Activated T-cell treated with anti-CD3 and anti-CD28 coated beads, Interleukin-2, amount 50 U/mL, for 24 hours (primary cell): Measurements from ENCODE around the gene LEMD3.
A peak's percentile ranks its signal among the peaks of the same experiment; 100 is the strongest.

ENCODE experiments used
- DNase-seq: peaks from one replicate; pipeline ENCODE4 v3.0.0-alpha.2; 2020
- H3K27ac Mint-ChIP-seq: 2 replicates; pipeline ENCODE4 v1.8.0; 2020; ENCODE audit warnings: mild to moderate bottlenecking, mixed read lengths
- H3K27me3 Mint-ChIP-seq: 2 replicates; pipeline ENCODE4 v1.8.0; 2020; ENCODE audit warnings: mixed read lengths
- H3K36me3 Mint-ChIP-seq: 2 replicates; pipeline ENCODE4 v1.8.0; 2020; ENCODE audit warnings: low read depth, mixed read lengths
- H3K4me1 Mint-ChIP-seq: 2 replicates; pipeline ENCODE4 v1.8.0; 2020; ENCODE audit warnings: low read depth, mixed read lengths
- H3K4me3 Mint-ChIP-seq: 2 replicates; pipeline ENCODE4 v1.8.0; 2020; ENCODE audit warnings: mild to moderate bottlenecking, moderate library complexity, mixed read lengths
- H3K9me3 Mint-ChIP-seq: 2 replicates; pipeline ENCODE4 v1.8.0; 2020; ENCODE audit warnings: mixed read lengths

LEMD3 gene

DNA sequence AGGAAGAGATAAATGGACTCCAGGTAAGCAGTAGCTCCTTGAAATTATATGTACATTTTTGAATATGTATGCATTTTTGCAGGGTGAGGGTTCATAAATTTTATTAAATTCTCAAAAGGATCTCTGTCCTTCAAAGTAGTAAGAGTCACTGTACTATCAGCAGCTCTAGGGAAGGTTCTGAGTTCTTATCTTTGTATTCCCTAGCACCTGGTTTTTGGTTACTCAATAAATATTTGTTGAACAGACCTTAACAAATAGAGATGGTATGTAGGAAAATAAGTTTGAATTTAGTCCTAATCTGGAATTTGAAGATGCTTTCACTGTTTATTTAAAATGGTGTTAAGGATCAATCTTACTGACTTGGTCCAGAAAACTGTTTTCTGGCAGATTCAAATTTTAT, 18.3 kb downstream of the LEMD3 start:
- peaks cover 77% of the 10 kb centered on the region for H3K4me1 Mint-ChIP-seq
- H3K9me3 Mint-ChIP-seq = no peaks in the 10 kb centered on the region
- peaks cover 74% of the 10 kb centered on the region for H3K36me3 Mint-ChIP-seq
- no peak overlapping the region for H3K4me3 Mint-ChIP-seq
- H3K27me3 Mint-ChIP-seq = no peaks in the 10 kb centered on the region
- H3K27ac Mint-ChIP-seq = no peak overlapping the region
- no peak for DNase-seq

- Mint-ChIP-seq H3K4me1 (peaks cover 79% of the 10 kb centered on the region), H3K27ac (no peak overlapping the region), H3K9me3 (no peaks in the 10 kb centered on the region), H3K27me3 (no peaks in the 10 kb centered on the region), H3K36me3 (peaks cover 76% of the 10 kb centered on the region), H3K4me3 (no peak overlapping the region)
- no peak for DNase-seq
Observed at GRCh38 chr12:65188179-65188701, 18.9 kb downstream of the LEMD3 start.

DNA sequence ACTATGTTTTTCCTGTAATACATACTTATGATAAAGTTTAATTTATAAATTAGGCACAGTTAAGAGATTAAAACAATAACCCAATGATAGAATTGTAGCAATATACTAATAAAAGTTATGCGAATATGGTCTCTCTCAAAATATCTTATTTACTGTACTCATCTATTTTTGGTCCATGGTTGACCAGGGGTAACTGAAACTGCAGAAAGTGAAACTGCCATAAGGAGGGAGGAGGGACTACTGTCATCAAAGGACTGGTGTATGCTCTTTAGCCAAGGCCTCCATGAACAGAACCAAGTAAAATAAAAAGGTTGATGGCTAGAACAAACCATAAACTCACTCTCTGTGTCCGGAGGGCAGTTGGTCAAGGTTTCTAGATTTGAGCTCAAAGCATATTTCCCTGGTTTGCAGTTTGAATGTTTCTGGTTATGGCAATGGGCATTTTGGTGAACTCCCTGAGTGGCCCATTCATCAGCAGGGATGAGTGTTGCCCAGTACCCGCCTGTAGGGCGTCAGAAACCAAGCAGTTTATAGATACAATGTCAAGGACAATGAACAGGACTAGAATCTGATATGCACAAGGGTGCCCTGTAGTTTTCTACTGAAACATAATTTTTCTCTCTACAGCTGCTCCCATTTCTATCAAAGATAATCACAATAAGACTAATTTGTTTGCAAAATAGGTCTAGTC, 19.8 kb downstream of the LEMD3 start:
- Mint-ChIP-seq H3K36me3 (peaks cover 74% of the 10 kb centered on the region), H3K4me1 (peaks cover 74% of the 10 kb centered on the region), H3K27me3 (no peaks in the 10 kb centered on the region), H3K9me3 (peaks cover 2% of the 10 kb centered on the region), H3K4me3 (no peak overlapping the region), H3K27ac (no peak overlapping the region)
- no peak for DNase-seq

- Mint-ChIP-seq H3K4me3 (no peak overlapping the region), H3K4me1 (peaks cover 79% of the 10 kb centered on the region), H3K36me3 (peaks cover 76% of the 10 kb centered on the region), H3K27ac (peak overlapping the region; percentile 70), H3K9me3 (peaks cover 26% of the 10 kb centered on the region), H3K27me3 (no peaks in the 10 kb centered on the region)
- no peak for DNase-seq
Observed at GRCh38 chr12:65192963-65193516, 23.7 kb downstream of the LEMD3 start.

DNA sequence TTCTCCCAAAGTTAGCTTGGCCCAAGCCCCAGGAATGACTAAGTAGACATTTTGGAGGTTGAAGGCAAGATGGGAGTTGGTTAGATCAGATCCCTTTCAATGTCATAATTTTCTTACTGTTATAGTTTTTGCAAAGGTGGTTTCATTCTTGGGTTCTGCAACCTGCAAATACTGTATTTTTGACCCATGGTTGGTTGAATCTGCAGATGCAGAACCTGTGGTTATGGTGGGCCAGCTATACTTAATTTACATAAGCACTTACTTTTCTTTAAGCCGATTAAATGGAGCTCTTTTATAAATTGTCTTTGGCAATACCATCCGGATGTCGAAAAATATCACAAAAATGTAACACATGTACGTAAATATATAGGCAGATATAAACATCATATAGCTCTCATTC, 25.6 kb downstream of the LEMD3 start:
- Mint-ChIP-seq H3K4me1 (peaks cover 72% of the 10 kb centered on the region), H3K36me3 (peaks cover 67% of the 10 kb centered on the region), H3K27me3 (no peaks in the 10 kb centered on the region), H3K4me3 (no peak overlapping the region), H3K27ac (no peak overlapping the region), H3K9me3 (peaks cover 26% of the 10 kb centered on the region)
- no peak for DNase-seq

- Mint-ChIP-seq H3K27ac (no peak overlapping the region), H3K27me3 (no peaks in the 10 kb centered on the region), H3K4me1 (peaks cover 73% of the 10 kb centered on the region), H3K4me3 (no peak overlapping the region), H3K36me3 (peaks cover 67% of the 10 kb centered on the region), H3K9me3 (peaks cover 31% of the 10 kb centered on the region)
- DNase-seq = no peak
Observed at GRCh38 chr12:65195387-65196055, 26.1 kb downstream of the LEMD3 start.

DNA sequence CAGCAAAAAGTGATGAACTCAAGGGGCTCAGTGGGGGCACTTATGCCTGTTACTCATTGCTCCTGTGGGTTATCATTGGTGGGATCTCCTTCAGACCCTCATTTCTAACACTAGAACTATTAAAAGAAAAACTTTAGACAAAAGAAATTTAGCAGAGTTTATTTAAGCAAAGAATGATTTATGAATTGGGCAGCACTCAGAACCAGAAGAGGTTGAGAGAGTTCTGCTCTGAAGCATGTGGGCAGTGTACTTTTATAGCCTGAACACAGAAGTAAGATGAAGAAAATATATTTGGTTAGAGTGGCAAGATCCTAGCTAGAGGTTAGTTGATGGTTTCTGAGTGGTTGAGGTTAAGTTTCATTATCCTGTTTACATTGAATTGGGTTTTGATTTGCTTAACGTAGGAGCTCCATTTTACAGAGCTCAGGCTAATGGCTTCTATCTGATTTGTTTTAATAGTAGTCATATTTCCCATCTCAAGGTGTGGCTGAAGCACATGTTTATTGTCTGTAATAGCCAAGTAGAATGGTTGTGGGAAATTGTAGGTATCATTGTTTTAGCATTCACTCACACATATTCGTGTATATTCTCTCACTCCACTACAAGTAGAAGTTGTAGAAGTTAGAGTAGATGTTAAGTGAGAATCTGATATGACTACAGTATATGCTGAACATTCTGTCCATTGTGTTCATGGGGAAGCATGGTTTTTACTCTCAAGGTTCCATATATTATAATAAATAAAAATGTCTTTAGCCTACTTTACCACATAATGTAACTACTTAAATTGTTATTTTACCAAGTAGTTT, 27.6 kb downstream of the LEMD3 start:
- peaks cover 32% of the 10 kb centered on the region for H3K9me3 Mint-ChIP-seq
- no peak overlapping the region for H3K4me3 Mint-ChIP-seq
- peaks cover 74% of the 10 kb centered on the region for H3K4me1 Mint-ChIP-seq
- H3K27me3 Mint-ChIP-seq = no peaks in the 10 kb centered on the region
- peak overlapping the region; percentile 22 for H3K27ac Mint-ChIP-seq
- DNase-seq = no peak
- H3K36me3 Mint-ChIP-seq = peaks cover 67% of the 10 kb centered on the region

DNA sequence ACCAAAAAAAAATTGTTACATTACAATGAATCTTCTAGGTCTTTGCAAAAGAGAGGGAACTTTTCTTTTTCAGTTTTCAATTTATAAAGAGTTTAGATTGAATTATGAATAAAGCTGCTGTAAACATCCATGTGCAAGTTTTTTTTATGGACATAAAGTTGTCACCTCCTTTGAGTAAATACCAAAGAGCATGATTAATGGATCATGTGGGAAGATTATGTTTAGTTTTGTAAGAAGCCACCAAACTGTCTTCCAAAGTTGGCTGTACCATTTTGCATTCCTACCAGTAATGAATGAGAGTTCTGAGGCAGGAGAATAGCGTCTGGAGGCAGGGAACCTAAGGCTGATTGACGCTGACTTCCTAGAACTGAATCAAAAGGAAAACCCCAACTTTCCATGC, 30.2 kb downstream of the LEMD3 start:
- H3K4me3 Mint-ChIP-seq = no peak overlapping the region
- H3K36me3 Mint-ChIP-seq = peaks cover 68% of the 10 kb centered on the region
- no peaks in the 10 kb centered on the region for H3K27me3 Mint-ChIP-seq
- H3K4me1 Mint-ChIP-seq = peaks cover 79% of the 10 kb centered on the region
- peaks cover 25% of the 10 kb centered on the region for H3K9me3 Mint-ChIP-seq
- DNase-seq = no peak
- no peak overlapping the region for H3K27ac Mint-ChIP-seq

GRCh38 chr12:65200007-65200665, 30.8 kb downstream of the LEMD3 start:
- H3K27me3 Mint-ChIP-seq = no peaks in the 10 kb centered on the region
- H3K4me3 Mint-ChIP-seq = no peak overlapping the region
- DNase-seq = no peak
- no peak overlapping the region for H3K27ac Mint-ChIP-seq
- peaks cover 68% of the 10 kb centered on the region for H3K36me3 Mint-ChIP-seq
- H3K9me3 Mint-ChIP-seq = peaks cover 23% of the 10 kb centered on the region
- peaks cover 82% of the 10 kb centered on the region for H3K4me1 Mint-ChIP-seq

DNA sequence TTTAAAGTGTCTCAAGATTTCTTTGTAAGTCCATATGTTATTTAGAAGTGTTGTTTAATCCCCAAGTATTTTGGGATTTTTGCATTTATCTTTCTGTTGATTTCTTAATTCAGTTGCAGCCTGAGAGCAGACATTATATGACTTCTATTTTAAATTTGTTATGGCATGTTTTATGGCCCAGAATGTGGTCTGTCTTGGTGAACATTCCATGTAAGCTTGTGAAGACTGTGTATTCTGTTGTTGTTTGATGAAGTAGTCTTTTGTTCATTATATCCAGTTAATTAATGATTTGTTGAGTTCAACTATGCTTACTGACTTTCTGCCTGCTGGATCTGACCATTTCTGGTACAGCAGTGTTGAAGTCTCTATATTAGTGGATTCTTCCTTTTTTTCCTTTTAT, 34.0 kb downstream of the LEMD3 start:
- DNase-seq = no peak
- Mint-ChIP-seq H3K27me3 (no peaks in the 10 kb centered on the region), H3K36me3 (peaks cover 53% of the 10 kb centered on the region), H3K9me3 (peaks cover 6% of the 10 kb centered on the region), H3K27ac (no peak overlapping the region), H3K4me1 (peaks cover 82% of the 10 kb centered on the region), H3K4me3 (no peak overlapping the region)

- H3K36me3 Mint-ChIP-seq = peaks cover 45% of the 10 kb centered on the region
- peaks cover 85% of the 10 kb centered on the region for H3K4me1 Mint-ChIP-seq
- no peak overlapping the region for H3K4me3 Mint-ChIP-seq
- no peak for DNase-seq
- H3K27me3 Mint-ChIP-seq = no peaks in the 10 kb centered on the region
- peaks cover 6% of the 10 kb centered on the region for H3K9me3 Mint-ChIP-seq
- peak overlapping the region; percentile 85 for H3K27ac Mint-ChIP-seq
Observed at GRCh38 chr12:65204886-65205525, 35.6 kb downstream of the LEMD3 start.

GRCh38 chr12:65205886-65206285, 36.5 kb downstream of the LEMD3 start:
- no peak overlapping the region for H3K4me3 Mint-ChIP-seq
- peaks cover 38% of the 10 kb centered on the region for H3K36me3 Mint-ChIP-seq
- peak overlapping the region; percentile 64 for H3K27ac Mint-ChIP-seq
- H3K4me1 Mint-ChIP-seq = peaks cover 81% of the 10 kb centered on the region
- H3K9me3 Mint-ChIP-seq = no peaks in the 10 kb centered on the region
- H3K27me3 Mint-ChIP-seq = no peaks in the 10 kb centered on the region
- DNase-seq = no peak

- peak overlapping the region; percentile 66 for H3K27ac Mint-ChIP-seq
- H3K4me1 Mint-ChIP-seq = peaks cover 72% of the 10 kb centered on the region
- peaks cover 38% of the 10 kb centered on the region for H3K36me3 Mint-ChIP-seq
- no peaks in the 10 kb centered on the region for H3K9me3 Mint-ChIP-seq
- DNase-seq = no peak
- no peaks in the 10 kb centered on the region for H3K27me3 Mint-ChIP-seq
- no peak overlapping the region for H3K4me3 Mint-ChIP-seq
Observed at GRCh38 chr12:65208125-65208524, 38.7 kb downstream of the LEMD3 start.
